MCF 10A (cell line): Measurements from ENCODE around the gene FRG2C. TPM values are rescaled to one million over a fixed set of nuclear protein-coding genes. Genes with fewer than 3 reads are reported as not detected.
"Not testable (repeated sequence)": the region's sequence is repeated elsewhere in the genome, so short reads cannot be mapped to it uniquely, and the experiment has no call there.

Source experiments
- BruUV-seq: library from RNA; stranded (reverse); fragments of 400-500 nt; replicated peaks from 2 replicates; lab custom pipeline; 2021; lab: Mats Ljungman, UMichigan
- CTCF ChIA-PET: fragments of 300-600 bp; sonication (Branson Sonifier 250); formaldehyde crosslinking; extraction: SDS; loops from one replicate; lab custom pipeline; 2021; ENCODE audit warnings: antibody characterized with exemption, inconsistent platforms; lab: Yijun Ruan, JAX
- POLR2A ChIA-PET: fragments of 300-600, 350-650 bp; sonication (Branson Sonifier 250); formaldehyde crosslinking; extraction: SDS; loops from one replicate; lab custom pipeline; 2020; ENCODE audit warnings: antibody characterized with exemption, inconsistent platforms; lab: Yijun Ruan, JAX
- DNase-seq: peaks from one replicate; pipeline ENCODE4 v3.0.0-alpha.2; 2018; ENCODE audit not compliant: unreplicated experiment
- H3K27ac Mint-ChIP-seq: one replicate; pipeline ENCODE4 v1.8.0; 2022; ENCODE audit warnings: mild to moderate bottlenecking, low read depth, mixed read lengths; ENCODE audit not compliant: unreplicated experiment
- H3K27me3 Mint-ChIP-seq: one replicate; pipeline ENCODE4 v1.8.0; 2022; ENCODE audit warnings: mixed read lengths; ENCODE audit not compliant: insufficient read depth, unreplicated experiment
- H3K36me3 Mint-ChIP-seq: one replicate; pipeline ENCODE4 v1.8.0; 2022; ENCODE audit warnings: mild to moderate bottlenecking, moderate library complexity, mixed read lengths; ENCODE audit not compliant: insufficient read depth, unreplicated experiment
- H3K4me1 Mint-ChIP-seq: one replicate; pipeline ENCODE4 v1.8.0; 2022; ENCODE audit warnings: mixed read lengths; ENCODE audit not compliant: insufficient read depth, unreplicated experiment
- H3K4me3 Mint-ChIP-seq: one replicate; pipeline ENCODE4 v1.8.0; 2022; ENCODE audit warnings: mild to moderate bottlenecking, moderate library complexity, mixed read lengths; ENCODE audit not compliant: unreplicated experiment
- H3K9me3 Mint-ChIP-seq: one replicate; pipeline ENCODE4 v1.8.0; 2022; ENCODE audit warnings: mixed read lengths; ENCODE audit not compliant: unreplicated experiment
- CTCF ChIP-seq: fragments of 200-600 bp; IDR thresholded peaks from one replicate; pipeline ENCODE4 v1.8.0; 2022; ENCODE audit warnings: antibody characterized with exemption, mild to moderate bottlenecking; ENCODE audit not compliant: unreplicated experiment
- intact Hi-C: fragments of 100-400 bp; cut with micrococcal nuclease; formaldehyde crosslinking; loops from 2 replicates; pipeline ENCODE4 v1.14.1; 2022
- total RNA-seq: library from RNA; stranded (reverse); gene quantifications from 2 replicates; pipeline ENCODE4 v1.2.3, GENCODE V29; 2022

FRG2C gene
- total RNA-seq, 1 experiment from 2014 or later = not detected

GRCh38 chr3:75631541-75631940, 32.6 kb upstream of the FRG2C start:
- intact Hi-C loops = no loop called here
- CTCF ChIA-PET = no interaction called here
- DNase-seq = no peak
- no peak overlapping the region for H3K27ac Mint-ChIP-seq
- no peaks in the 10 kb centered on the region for H3K4me1 Mint-ChIP-seq
- BruUV-seq = no TSS peak
- TF ChIP-seq CTCF = no peak
- POLR2A ChIA-PET = no interaction called here
- H3K36me3 Mint-ChIP-seq = no peaks in the 10 kb centered on the region
- H3K4me3 Mint-ChIP-seq = no peak overlapping the region
- no peaks in the 10 kb centered on the region for H3K27me3 Mint-ChIP-seq
- H3K9me3 Mint-ChIP-seq = peaks cover 8% of the 10 kb centered on the region

GRCh38 chr3:75638947-75639346, 25.2 kb upstream of the FRG2C start:
- DNase-seq, H3K36me3 Mint-ChIP-seq, H3K27me3 Mint-ChIP-seq, intact Hi-C loops, POLR2A ChIA-PET, H3K4me3 Mint-ChIP-seq, BruUV-seq, H3K4me1 Mint-ChIP-seq, CTCF ChIA-PET, H3K27ac Mint-ChIP-seq, H3K9me3 Mint-ChIP-seq: not testable (repeated sequence)

- H3K27me3 Mint-ChIP-seq, POLR2A ChIA-PET, H3K9me3 Mint-ChIP-seq, H3K4me3 Mint-ChIP-seq, H3K27ac Mint-ChIP-seq, DNase-seq, intact Hi-C loops, H3K4me1 Mint-ChIP-seq, BruUV-seq, H3K36me3 Mint-ChIP-seq: not testable (repeated sequence)
- CTCF ChIA-PET = interaction anchor here (0.8 kb wide), 1 partner anchor 382 kb away, joined by 4 read pairs; no protein-coding TSS in a partner anchor
Measured at GRCh38 chr3:75641107-75641517, 23.0 kb upstream of the FRG2C start.

GRCh38 chr3:75643031-75643800, 20.9 kb upstream of the FRG2C start:
- intact Hi-C loops = loop anchor here (1.0 kb wide), 1 partner anchor 451 kb away; no protein-coding TSS in a partner anchor
- peak; percentile 51 for TF ChIP-seq CTCF
- H3K9me3 Mint-ChIP-seq, H3K36me3 Mint-ChIP-seq, H3K27ac Mint-ChIP-seq, H3K27me3 Mint-ChIP-seq, BruUV-seq, H3K4me1 Mint-ChIP-seq, POLR2A ChIA-PET: not testable (repeated sequence)
- CTCF ChIA-PET = interaction anchor here (0.5 to 2.4 kb wide), 12 partner anchors 11 to 1767 kb away, joined by 3 to 9 read pairs (median 3); no protein-coding TSS in a partner anchor
- peak overlapping the region; percentile 41 for H3K4me3 Mint-ChIP-seq
- peak; percentile 47 for DNase-seq

- H3K27ac Mint-ChIP-seq, POLR2A ChIA-PET, DNase-seq, BruUV-seq, H3K4me3 Mint-ChIP-seq, H3K9me3 Mint-ChIP-seq, intact Hi-C loops, CTCF ChIA-PET, H3K36me3 Mint-ChIP-seq, H3K27me3 Mint-ChIP-seq, H3K4me1 Mint-ChIP-seq: not testable (repeated sequence)
Measured at GRCh38 chr3:75645548-75645947, 18.6 kb upstream of the FRG2C start.
